ENCODE data around the gene SHC2. TPM values are rescaled to one million over a fixed set of nuclear protein-coding genes. Genes with fewer than 3 reads are reported as not detected.

Gene SHC2
- total RNA-seq, 1 experiment from 2014 or later: 16.6 TPM

GRCh38 chr19:392375-392970 is 68.4 kb downstream of the SHC2 start:
- H2BK5ac ChIP-seq (ENCODE audit: insufficient read length, low read length): no peak overlapping the region
- H3K56ac ChIP-seq (ENCODE audit: insufficient read length, low read depth, low read length): no peak overlapping the region
- no peak overlapping the region for H3K23ac ChIP-seq (ENCODE audit: insufficient read length, low read depth, low read length)
- H3K4me1 Mint-ChIP-seq: peaks cover 30 to 31% of the 10 kb centered on the region in 2 experiments
- no peak overlapping the region for H4K8ac ChIP-seq (replicated peaks; ENCODE audit: insufficient read length, low read depth, low read length)
- no peak overlapping the region for H2BK15ac ChIP-seq (ENCODE audit: low read depth, low read length)
- H3K9me3 ChIP-seq (ENCODE audit: control insufficient read depth, low read depth, low read length): peaks cover 10% of the 10 kb centered on the region
- H3K27ac ChIP-seq (ENCODE audit: insufficient read length, low read depth, low read length): no peak overlapping the region
- H3K9me3 Mint-ChIP-seq: peaks cover 27 to 38% of the 10 kb centered on the region in 2 experiments
- H2AFZ ChIP-seq (ENCODE audit: low read length): no peak overlapping the region
- H3T11ph ChIP-seq (ENCODE audit: low read length): no peak overlapping the region
- no peak overlapping the region for H3K4ac ChIP-seq (ENCODE audit: low read depth, low read length)
- TF ChIP-seq CTCF (conservative IDR thresholded peaks at IDR 0.05): no peak
- H4K20me1 ChIP-seq (ENCODE audit: control insufficient read depth, insufficient read depth, insufficient read length): no peaks in the 10 kb centered on the region
- peak overlapping the region in 1 of 3 experiments; percentile 77; a peak in 1 of 7 replicates for H3K27ac Mint-ChIP-seq
- no peak overlapping the region for H2BK20ac ChIP-seq (ENCODE audit: low read depth, low read length, poor library complexity, severe bottlenecking)
- H3K18ac ChIP-seq (ENCODE audit: insufficient read length, low read depth, low read length): no peak overlapping the region
- H3K27me3 Mint-ChIP-seq (ENCODE audit: low read depth): peaks cover 40% of the 10 kb centered on the region
- no peaks in the 10 kb centered on the region for H3K79me1 ChIP-seq (ENCODE audit: insufficient read depth, low read depth, low read length, poor library complexity, severe bottlenecking)
- H3K36me3 Mint-ChIP-seq (ENCODE audit: insufficient read depth in 1 of 3, low read depth in 3 of 3): peaks cover 3 to 13% (median 10%) of the 10 kb centered on the region in 3 experiments; a peak in 5 of 7 replicates
- no peak overlapping the region for H2BK120ac ChIP-seq (ENCODE audit: low read depth, low read length, poor library complexity, severe bottlenecking)
- no CpG with 5 or more reads among the region's 17 CpGs for WGBS (ENCODE audit: extremely low coverage, insufficient read length, low lambda C conversion rate)
- no peak for DNase-seq
- no peak overlapping the region for H2BK12ac ChIP-seq (ENCODE audit: insufficient read length, low read depth, low read length)
- H3K4me3 Mint-ChIP-seq: no peak overlapping the region
- H3K4me2 ChIP-seq (ENCODE audit: insufficient read depth, insufficient read length, low read length): no peak overlapping the region
- H3K4me1 ChIP-seq (ENCODE audit: insufficient read depth, low read length): no peaks in the 10 kb centered on the region
- no peak overlapping the region for H2AK5ac ChIP-seq (ENCODE audit: insufficient read length, low read length)
- no peaks in the 10 kb centered on the region for H3K27me3 ChIP-seq (ENCODE audit: insufficient read depth, low read length)
- no peaks in the 10 kb centered on the region for H3K79me2 ChIP-seq (ENCODE audit: insufficient read depth, low read length)
- no peak overlapping the region for H3K14ac ChIP-seq (ENCODE audit: insufficient read depth, low read length)
- H3K23me2 ChIP-seq (ENCODE audit: insufficient read length, low read depth, low read length, poor library complexity, severe bottlenecking): no peaks in the 10 kb centered on the region
- no peak overlapping the region for H4K5ac ChIP-seq (ENCODE audit: insufficient read length, low read depth, low read length)
- H4K91ac ChIP-seq (ENCODE audit: insufficient read length, low read depth, low read length): no peak overlapping the region
- no peak overlapping the region for H3K9ac ChIP-seq (ENCODE audit: extremely low read depth, insufficient read length, low read length)
